AG04450 (cell line): ENCODE data around the gene GNAI1. TPM values are rescaled to one million over a fixed set of nuclear protein-coding genes. Genes with fewer than 3 reads are reported as not detected.
A peak's percentile ranks its signal among the peaks of the same experiment; 100 is the strongest.

ENCODE experiments used
- CTCF ChIA-PET: fragments of 300-600, 350-600 bp; formaldehyde crosslinking; extraction: SDS; loops from one replicate; lab custom pipeline; 2022; ENCODE audit warnings: antibody characterized with exemption, inconsistent platforms; lab: Charles Lee
- POLR2A ChIA-PET: fragments of 350-600 bp; formaldehyde crosslinking; extraction: SDS; loops from one replicate; lab custom pipeline; 2021; ENCODE audit warnings: antibody characterized with exemption, inconsistent platforms; lab: Yijun Ruan, JAX
- DNase-seq: peaks from one replicate; pipeline ENCODE4 v3.0.0-alpha.2; 2011; ENCODE audit warnings: low read depth, low spot score
- H3K27ac ChIP-seq: one replicate; pipeline ENCODE4 v1.5.1; 2012; ENCODE audit warnings: low read depth, low read length, control low read depth
- H3K27me3 ChIP-seq: one replicate; pipeline ENCODE4 v1.6.0; 2012; ENCODE audit warnings: low read length; ENCODE audit not compliant: control insufficient read depth, insufficient read depth
- H3K4me3 ChIP-seq: 2 replicates; pipeline ENCODE4 v1.5.1; 2011; ENCODE audit warnings: mild to moderate bottlenecking, low read depth, low read length, control low read depth
- H3K9me3 ChIP-seq: 2 replicates; pipeline ENCODE4 v1.5.1; 2012; ENCODE audit warnings: low read length; ENCODE audit not compliant: control insufficient read depth, insufficient read depth
- polyA plus RNA-seq: library from polyadenylated mRNA; depleted of rRNA; stranded (reverse); fragments of >200 nt; gene quantifications from 2 replicates; pipeline ENCODE4 v1.2.3, GENCODE V29; 2011
- TF ChIP-seq, protein P1 (sequence below): IDR thresholded peaks from 2 replicates; pipeline ENCODE4 v1.5.1; 2011; ENCODE audit warnings: low read depth, low read length, control low read depth, inconsistent platforms

GNAI1 gene
- polyA plus RNA-seq, 1 experiment, result 56.2 TPM

DNA sequence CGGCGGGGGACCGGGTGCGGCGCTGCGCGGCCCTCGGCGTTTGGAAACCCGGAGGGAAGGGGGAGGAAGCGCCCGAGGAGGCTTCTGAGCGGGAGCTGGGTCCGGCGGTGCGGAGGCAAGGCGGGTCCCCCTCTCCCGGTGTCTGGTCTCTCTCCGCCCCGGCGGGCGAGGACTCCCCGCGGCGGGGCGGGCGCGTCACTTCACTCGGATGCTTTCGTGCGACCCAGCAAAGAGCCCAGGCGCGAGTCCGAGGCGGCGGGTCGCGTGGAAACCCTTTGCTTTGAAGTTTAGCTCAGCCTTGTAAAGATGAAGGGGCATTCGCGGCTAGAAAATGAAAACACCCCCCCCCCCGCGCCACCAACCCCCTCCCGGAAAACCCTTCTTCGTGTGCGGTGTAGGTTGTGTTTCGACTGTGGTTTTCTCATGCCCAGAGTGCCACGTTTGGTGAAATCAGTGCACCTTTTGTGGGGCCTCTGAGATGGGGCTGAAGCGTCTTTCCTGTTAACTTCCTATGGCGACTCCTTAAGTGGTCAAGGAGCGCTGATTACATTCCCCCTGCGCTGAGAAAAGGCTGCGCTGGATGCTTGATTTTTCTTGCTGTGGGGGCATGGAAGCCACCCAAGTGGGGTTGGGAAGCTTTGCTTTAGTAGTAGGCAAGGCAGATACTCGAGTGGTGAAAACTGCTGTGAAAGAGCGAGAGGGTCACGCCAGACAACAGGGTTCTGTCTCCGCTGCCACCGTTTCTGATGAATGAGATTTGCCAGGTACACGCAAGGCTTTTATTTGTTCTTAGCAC, 876 bp downstream of the GNAI1 start:
- no peak overlapping the region for H3K27ac ChIP-seq
- no peaks in the 10 kb centered on the region for H3K27me3 ChIP-seq
- ChIA-PET POLR2A (interaction anchor here (2.0 kb wide), 1 partner anchor 12 kb away, joined by 6 read pairs; no protein-coding TSS in a partner anchor), CTCF (interaction anchor here (0.6 to 3.9 kb wide), 9 partner anchors 10 to 496 kb away, joined by 3 to 45 read pairs (median 5); no protein-coding TSS in a partner anchor)
- TF ChIP-seq, protein P1, sequence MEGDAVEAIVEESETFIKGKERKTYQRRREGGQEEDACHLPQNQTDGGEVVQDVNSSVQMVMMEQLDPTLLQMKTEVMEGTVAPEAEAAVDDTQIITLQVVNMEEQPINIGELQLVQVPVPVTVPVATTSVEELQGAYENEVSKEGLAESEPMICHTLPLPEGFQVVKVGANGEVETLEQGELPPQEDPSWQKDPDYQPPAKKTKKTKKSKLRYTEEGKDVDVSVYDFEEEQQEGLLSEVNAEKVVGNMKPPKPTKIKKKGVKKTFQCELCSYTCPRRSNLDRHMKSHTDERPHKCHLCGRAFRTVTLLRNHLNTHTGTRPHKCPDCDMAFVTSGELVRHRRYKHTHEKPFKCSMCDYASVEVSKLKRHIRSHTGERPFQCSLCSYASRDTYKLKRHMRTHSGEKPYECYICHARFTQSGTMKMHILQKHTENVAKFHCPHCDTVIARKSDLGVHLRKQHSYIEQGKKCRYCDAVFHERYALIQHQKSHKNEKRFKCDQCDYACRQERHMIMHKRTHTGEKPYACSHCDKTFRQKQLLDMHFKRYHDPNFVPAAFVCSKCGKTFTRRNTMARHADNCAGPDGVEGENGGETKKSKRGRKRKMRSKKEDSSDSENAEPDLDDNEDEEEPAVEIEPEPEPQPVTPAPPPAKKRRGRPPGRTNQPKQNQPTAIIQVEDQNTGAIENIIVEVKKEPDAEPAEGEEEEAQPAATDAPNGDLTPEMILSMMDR, result no peak
- H3K4me3 ChIP-seq, result peak overlapping the region; percentile 71
- DNase-seq, result no peak
- no peaks in the 10 kb centered on the region; the same call in 1 of the 2 replicates for H3K9me3 ChIP-seq

DNA sequence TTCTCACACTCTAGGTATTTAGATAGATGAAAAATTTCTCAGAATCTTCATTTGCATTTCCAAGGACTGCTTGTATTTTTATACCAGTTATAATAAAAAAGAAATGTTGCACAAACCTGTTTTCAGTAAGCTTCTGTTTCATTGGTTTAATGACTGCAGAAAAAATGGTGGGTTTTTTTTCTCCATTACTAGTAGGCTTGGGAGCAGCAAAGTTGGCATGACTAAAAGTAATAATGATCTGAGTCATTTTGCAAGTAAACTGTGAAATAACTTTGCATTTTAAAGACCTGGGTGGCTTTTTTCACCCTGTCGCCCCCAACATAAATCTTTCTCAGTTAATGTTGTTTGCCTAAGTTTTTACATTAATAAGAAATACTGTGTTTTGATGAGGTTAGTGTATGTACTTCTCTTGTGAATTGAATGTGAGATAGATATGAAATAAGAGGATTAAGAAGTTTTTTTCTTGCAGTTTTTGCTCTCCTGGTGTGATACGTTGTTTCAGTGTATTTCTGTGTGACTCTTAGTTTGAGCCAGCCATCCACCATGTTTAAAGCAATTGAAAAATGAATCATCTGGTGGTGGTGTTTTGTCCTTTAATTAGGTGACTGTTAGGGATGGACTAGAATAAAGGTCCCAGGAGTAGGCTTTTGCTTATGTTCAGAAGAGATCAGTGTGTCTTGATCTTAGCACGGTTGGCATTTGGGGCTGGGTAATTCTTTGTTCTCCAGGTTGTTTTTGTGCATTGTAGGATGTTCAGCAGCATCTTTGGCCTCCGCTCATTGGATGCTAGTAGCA, 1.8 kb downstream of the GNAI1 start:
- TF ChIP-seq, protein P1, result no peak
- ChIA-PET CTCF (interaction anchor here (0.8 kb wide), 1 partner anchor 256 kb away, joined by 3 read pairs; no protein-coding TSS in a partner anchor), POLR2A (no interaction called here)
- no peak for DNase-seq
- Histone ChIP-seq H3K9me3 (no peaks in the 10 kb centered on the region; the same call in 1 of the 2 replicates), H3K27me3 (no peaks in the 10 kb centered on the region), H3K4me3 (peak overlapping the region; percentile 71), H3K27ac (no peak overlapping the region)

DNA sequence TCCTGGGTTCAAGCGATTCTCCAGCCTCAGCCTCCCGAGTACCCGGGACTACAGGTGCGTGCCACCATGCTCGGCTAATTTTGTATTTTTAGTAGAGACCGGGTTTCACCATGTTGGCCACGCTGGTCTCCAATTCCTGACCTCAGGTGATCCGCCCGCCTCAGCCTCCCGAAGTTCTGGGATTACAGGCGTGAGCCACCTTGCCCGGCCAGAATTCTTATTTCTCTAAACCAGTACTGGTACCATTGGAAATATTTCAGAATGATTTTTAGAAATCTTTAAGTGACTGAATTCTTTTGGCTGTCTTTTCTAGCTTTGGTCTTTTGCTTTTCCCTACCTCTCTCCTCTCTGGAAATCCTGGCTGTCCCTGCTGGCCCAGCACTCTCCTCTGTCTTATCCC, 2.8 kb downstream of the GNAI1 start:
- no peak overlapping the region for H3K27ac ChIP-seq
- no peak overlapping the region for H3K4me3 ChIP-seq
- no peaks in the 10 kb centered on the region for H3K27me3 ChIP-seq
- H3K9me3 ChIP-seq, result no peaks in the 10 kb centered on the region; the same call in 1 of the 2 replicates
- POLR2A ChIA-PET, result no interaction called here
- DNase-seq, result no peak
- TF ChIP-seq, protein P1, result no peak
- CTCF ChIA-PET, result interaction anchor here (0.8 kb wide), 1 partner anchor 255 kb away, joined by 3 read pairs; no protein-coding TSS in a partner anchor

DNA sequence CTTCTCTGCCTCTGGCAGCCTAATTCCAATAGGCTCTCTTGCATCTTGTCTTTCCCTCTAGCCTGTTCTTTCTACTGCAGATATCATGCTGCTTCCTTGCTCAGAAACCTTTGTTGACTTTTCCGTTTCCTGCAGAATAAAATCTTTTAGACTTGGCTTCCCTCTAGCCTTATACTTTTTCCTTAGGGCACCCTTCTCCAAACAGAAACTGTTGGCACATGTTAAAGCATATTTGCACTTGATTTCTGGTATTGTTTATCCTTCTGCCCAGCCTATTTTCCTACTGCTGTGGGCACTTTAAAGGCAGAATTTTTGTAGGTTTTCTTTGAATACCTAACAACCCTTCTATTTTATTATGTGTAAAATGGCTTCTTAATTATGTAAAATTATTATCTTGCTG, 4.6 kb downstream of the GNAI1 start:
- Histone ChIP-seq H3K9me3 (no peaks in the 10 kb centered on the region; the same call in 1 of the 2 replicates), H3K27ac (no peak overlapping the region), H3K27me3 (no peaks in the 10 kb centered on the region), H3K4me3 (no peak overlapping the region)
- ChIA-PET POLR2A (no interaction called here), CTCF (no interaction called here)
- DNase-seq, result no peak
- TF ChIP-seq, protein P1, result no peak
